GM10266 (cell line): ENCODE data around the gene CRYL1.

Experiments
- DNase-seq: peaks from one replicate; pipeline ENCODE4 v3.0.0; 2012; ENCODE audit errors: extremely low spot score
- CTCF ChIP-seq: IDR thresholded peaks from 2 replicates; pipeline ENCODE4 v1.5.1; 2012; ENCODE audit warnings: mild to moderate bottlenecking, low read depth; ENCODE audit not compliant: control insufficient read depth, insufficient read depth; ENCODE audit errors: missing control alignments

CRYL1 gene

DNA sequence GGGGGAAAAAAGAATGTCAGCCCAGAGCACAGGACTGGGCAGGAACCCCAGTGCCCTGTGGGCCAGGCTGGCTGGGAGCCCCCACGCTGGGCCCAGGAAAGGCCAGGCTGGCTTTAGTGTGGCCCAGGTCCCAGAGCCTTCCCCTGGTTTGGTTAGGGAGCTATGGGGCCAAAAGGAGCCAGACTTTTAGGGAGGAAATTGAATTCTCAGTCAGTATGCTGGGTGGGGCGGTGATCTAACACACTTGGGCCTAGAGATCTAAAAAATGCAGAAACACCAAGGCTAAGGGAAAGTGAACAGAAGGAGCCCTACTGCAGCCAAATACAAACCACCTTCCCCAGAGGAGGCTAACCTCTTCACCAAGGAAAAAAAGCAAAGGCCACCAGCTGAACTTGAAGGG, 137.5 kb downstream of the CRYL1 start:
- no peak for TF ChIP-seq CTCF
- no peak for DNase-seq

DNA sequence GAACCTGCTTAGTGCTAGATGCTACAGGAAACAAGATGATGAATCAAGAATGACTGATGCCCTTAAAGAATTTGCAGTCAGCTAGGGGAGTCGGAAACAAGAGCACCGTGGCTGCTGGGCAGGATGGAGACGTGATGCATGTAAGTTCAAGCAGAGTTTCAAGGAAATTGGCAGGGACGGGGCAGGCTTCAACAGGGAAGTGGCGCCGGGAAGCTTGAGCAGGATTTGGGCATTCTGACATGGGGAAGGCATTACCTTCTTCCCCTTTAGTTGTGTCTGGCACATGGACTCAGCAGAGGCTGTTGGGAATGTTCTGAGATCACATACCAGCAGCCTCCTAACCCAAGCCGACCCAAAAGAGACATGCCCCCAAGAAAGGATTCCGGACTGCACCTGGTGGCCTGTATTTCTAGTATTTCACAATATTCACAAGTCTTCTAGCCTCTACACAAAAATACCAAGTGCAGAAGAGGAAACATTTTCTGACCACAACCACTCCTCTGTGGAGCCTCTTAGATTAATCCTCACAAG, 138.2 kb downstream of the CRYL1 start:
- TF ChIP-seq CTCF: no peak
- no peak for DNase-seq

- DNase-seq: no peak
- no peak for TF ChIP-seq CTCF
Observed at GRCh38 chr13:20387006-20387405, 138.7 kb downstream of the CRYL1 start.

- DNase-seq: no peak
- no peak for TF ChIP-seq CTCF
Observed at GRCh38 chr13:20383058-20383457, 142.6 kb downstream of the CRYL1 start.

- DNase-seq: no peak
- no peak for TF ChIP-seq CTCF
Observed at GRCh38 chr13:20381401-20381800, 144.3 kb downstream of the CRYL1 start.

- no peak for DNase-seq
- TF ChIP-seq CTCF: no peak
Observed at GRCh38 chr13:20378721-20379120, 146.9 kb downstream of the CRYL1 start.

GRCh38 chr13:20377720-20378119, 147.9 kb downstream of the CRYL1 start:
- TF ChIP-seq CTCF: no peak

More at GRCh38 chr13:20377720-20378119, 147.9 kb downstream of the CRYL1 start:
- DNase-seq: no peak
